ENCODE data around the gene GLI2.

GLI2 gene

DNA sequence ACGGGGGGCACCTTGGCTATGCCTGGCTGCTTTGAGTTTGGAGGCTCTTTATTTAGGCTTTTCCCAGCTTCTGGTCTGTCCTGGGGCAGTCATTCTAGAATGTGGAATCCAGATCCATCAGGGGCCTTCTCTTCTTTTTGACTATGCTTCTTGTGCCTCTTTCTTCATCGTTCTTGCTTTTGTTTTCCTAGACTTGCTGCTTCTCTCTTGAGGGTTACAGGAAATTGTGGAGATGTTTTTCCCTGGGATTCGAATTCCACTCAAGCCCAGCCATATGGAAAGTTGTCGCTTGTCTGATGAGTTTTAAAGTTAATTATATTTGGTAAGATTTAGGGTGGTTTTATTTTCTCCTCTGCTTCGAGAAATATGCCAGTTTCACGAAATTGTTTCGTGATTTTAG lies 2.4 kb downstream of the GLI2 start:
- Histone ChIP-seq H3K4me1 (ENCODE audit: insufficient read depth, poor library complexity, severe bottlenecking) (no peaks in the 10 kb centered on the region), H3K36me3 (ENCODE audit: low read depth) (no peaks in the 10 kb centered on the region), H3K9me3 (ENCODE audit: severe bottlenecking) (no peaks in the 10 kb centered on the region), H3K27me3 (ENCODE audit: insufficient read depth, poor library complexity, severe bottlenecking) (peaks cover 66% of the 10 kb centered on the region), H3K27ac (ENCODE audit: poor library complexity, severe bottlenecking) (no peak overlapping the region), H3K4me3 (ENCODE audit: severe bottlenecking) (no peak overlapping the region)
- no peak for DNase-seq (ENCODE audit: low spot score)
- no peak for ATAC-seq (ENCODE audit: low read depth)
- TF ChIP-seq CTCF (IDR thresholded peaks at IDR 0.05; ENCODE audit: poor library complexity, severe bottlenecking): no peak

DNA sequence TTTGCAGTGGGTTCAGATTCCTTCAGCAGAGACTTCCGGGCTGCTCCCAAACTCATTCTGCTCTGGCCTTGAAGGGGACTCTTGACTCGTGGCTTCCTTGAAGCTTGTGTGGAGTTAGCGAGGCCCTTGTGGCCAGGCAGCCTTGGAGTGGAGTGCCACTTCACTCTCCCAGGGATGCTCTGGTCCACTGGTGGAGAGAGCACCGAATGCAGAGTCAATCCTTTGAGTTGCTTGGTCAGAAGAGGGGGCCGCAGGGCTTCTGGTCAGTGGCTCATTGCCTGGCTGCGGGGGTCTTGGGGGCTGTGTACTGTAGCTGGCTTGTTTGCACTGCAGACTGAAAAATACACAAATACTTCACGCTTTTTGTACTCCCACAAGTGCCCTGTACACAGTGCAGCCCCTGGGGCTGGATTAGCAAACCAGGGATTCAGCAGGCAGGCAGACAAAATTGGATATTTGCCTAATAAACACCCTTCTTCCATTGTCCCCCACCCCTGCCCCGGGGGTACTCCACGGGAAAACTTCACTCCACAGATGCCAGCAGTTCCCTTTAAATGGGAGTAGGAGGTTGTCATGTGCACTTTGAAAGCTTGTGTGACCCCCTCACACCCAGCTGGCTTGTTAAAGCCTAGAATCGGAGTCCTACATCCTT lies 3.2 kb downstream of the GLI2 start:
- DNase-seq (ENCODE audit: low spot score): no peak
- no peak for TF ChIP-seq CTCF (IDR thresholded peaks at IDR 0.05; ENCODE audit: poor library complexity, severe bottlenecking)
- H3K4me3 ChIP-seq (ENCODE audit: severe bottlenecking): no peak overlapping the region
- H3K27ac ChIP-seq (ENCODE audit: poor library complexity, severe bottlenecking): no peak overlapping the region
- H3K9me3 ChIP-seq (ENCODE audit: severe bottlenecking): no peaks in the 10 kb centered on the region
- no peaks in the 10 kb centered on the region for H3K4me1 ChIP-seq (ENCODE audit: insufficient read depth, poor library complexity, severe bottlenecking)
- ATAC-seq (ENCODE audit: low read depth): no peak
- no peaks in the 10 kb centered on the region for H3K36me3 ChIP-seq (ENCODE audit: low read depth)
- peaks cover 66% of the 10 kb centered on the region for H3K27me3 ChIP-seq (ENCODE audit: insufficient read depth, poor library complexity, severe bottlenecking)

DNA sequence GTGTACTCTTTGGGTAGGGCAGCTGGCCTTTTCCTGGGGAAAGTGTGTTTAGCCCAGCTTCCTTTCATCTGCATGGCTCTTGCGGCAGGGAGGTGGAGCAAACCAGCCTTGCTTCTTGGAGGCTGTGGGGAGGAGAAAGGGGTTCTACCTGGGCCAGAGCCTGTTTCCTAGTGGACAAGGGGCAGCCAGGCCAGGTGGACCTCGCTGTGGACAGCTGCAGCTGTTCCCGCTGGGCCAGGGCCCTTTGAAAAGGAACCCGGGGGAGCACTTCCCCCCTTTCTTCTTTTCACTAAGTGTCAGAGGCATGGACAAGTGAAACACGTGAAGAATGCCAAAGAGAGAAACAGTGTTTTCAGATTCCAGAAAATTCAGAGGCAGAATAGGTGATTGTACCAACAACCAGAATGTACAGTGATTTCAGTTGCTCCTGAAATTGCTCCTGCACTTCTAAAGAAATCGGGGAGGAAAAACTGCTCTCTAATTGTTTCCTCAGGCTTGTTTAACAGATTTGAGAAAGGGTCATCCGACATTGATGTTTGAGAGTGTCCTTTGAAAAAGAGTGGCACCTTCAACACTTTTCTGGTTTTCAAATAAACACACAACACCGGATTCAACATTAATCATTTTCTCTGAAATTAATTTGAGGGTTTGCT lies 3.9 kb downstream of the GLI2 start:
- Histone ChIP-seq H3K4me1 (ENCODE audit: insufficient read depth, poor library complexity, severe bottlenecking) (no peaks in the 10 kb centered on the region), H3K27me3 (ENCODE audit: insufficient read depth, poor library complexity, severe bottlenecking) (peaks cover 63% of the 10 kb centered on the region), H3K27ac (ENCODE audit: poor library complexity, severe bottlenecking) (no peak overlapping the region), H3K36me3 (ENCODE audit: low read depth) (no peaks in the 10 kb centered on the region), H3K9me3 (ENCODE audit: severe bottlenecking) (no peaks in the 10 kb centered on the region), H3K4me3 (ENCODE audit: severe bottlenecking) (no peak overlapping the region)
- no peak for ATAC-seq (ENCODE audit: low read depth)
- no peak for TF ChIP-seq CTCF (IDR thresholded peaks at IDR 0.05; ENCODE audit: poor library complexity, severe bottlenecking)
- no peak for DNase-seq (ENCODE audit: low spot score)

GRCh38 chr2:120740375-120740764 lies 4.7 kb downstream of the GLI2 start:
- Histone ChIP-seq H3K4me1 (ENCODE audit: insufficient read depth, poor library complexity, severe bottlenecking) (no peaks in the 10 kb centered on the region), H3K27ac (ENCODE audit: poor library complexity, severe bottlenecking) (no peak overlapping the region), H3K4me3 (ENCODE audit: severe bottlenecking) (no peak overlapping the region), H3K9me3 (ENCODE audit: severe bottlenecking) (no peaks in the 10 kb centered on the region), H3K36me3 (ENCODE audit: low read depth) (no peaks in the 10 kb centered on the region), H3K27me3 (ENCODE audit: insufficient read depth, poor library complexity, severe bottlenecking) (peaks cover 57% of the 10 kb centered on the region)
- DNase-seq (ENCODE audit: low spot score) (no peak), ATAC-seq (ENCODE audit: low read depth) (no peak)
- no peak for TF ChIP-seq CTCF (IDR thresholded peaks at IDR 0.05; ENCODE audit: poor library complexity, severe bottlenecking)

Data from RWPE2 (cell line).